HepG2 (cell line): ENCODE results near the gene THRAP3. TPM values are rescaled to one million over a fixed set of nuclear protein-coding genes. Genes with fewer than 3 reads are reported as not detected.

Experiments used
- ATAC-seq: fragments of 200-7000 bp; cut with Tn5 transposase; 3 replicates; pipeline ENCODE4 v1.9.1; 2020; ENCODE audit warnings: mild to moderate bottlenecking, moderate library complexity
- BruUV-seq: library from RNA; stranded (reverse); fragments of 400-500 nt; replicated peaks from 2 replicates; lab custom pipeline; 2021; lab: Mats Ljungman, UMichigan
- CTCF ChIA-PET: fragments of 300-600 bp; formaldehyde crosslinking; extraction: SDS; loops from one replicate; lab custom pipeline; 2021; ENCODE audit warnings: low total read pairs, inconsistent platforms, low intra/inter-chr PET ratio; lab: Yijun Ruan, JAX
- POLR2A ChIA-PET: fragments of 350-600 bp; sonication (Branson Sonifier 250); formaldehyde crosslinking; loops from one replicate; lab custom pipeline; 2020; ENCODE audit warnings: antibody characterized with exemption, inconsistent platforms; lab: Yijun Ruan, JAX
- DNase-seq: peaks from one replicate; pipeline ENCODE4 v3.0.0-alpha.2; 2015; ENCODE audit warnings: low spot score
- FAIRE-seq: peaks from 3 replicates; lab custom pipeline; 2011; peaks lifted over from hg19 to GRCh38; lab: Jason Lieb, UNC
- H2AFZ ChIP-seq: one replicate; pipeline ENCODE4 v1.6.1; 2011; ENCODE audit warnings: low read length, inconsistent platforms
- H3K27ac ChIP-seq: fragments of 300-600 bp; 3 replicates; pipeline ENCODE4 v1.8.0; 2011; ENCODE audit warnings: mixed run types, mild to moderate bottlenecking, mixed read lengths, low read length, inconsistent platforms; ENCODE audit not compliant: insufficient read depth; ENCODE audit errors: extremely low read length
- H3K27me3 ChIP-seq, 2 experiments: fragments of 200-600 bp in 1 of 2; 2 replicates in 1 of 2; 3 replicates in 1 of 2; pipeline versions ENCODE4 v1.6.0 to v1.8.0; 2011; ENCODE audit warnings: low read length in 2 of 2, mild to moderate bottlenecking in 2 of 2, moderate library complexity in 2 of 2, inconsistent platforms in 1 of 2; ENCODE audit not compliant: insufficient read depth in 2 of 2, control insufficient read depth in 1 of 2
- H3K36me3 ChIP-seq, 2 experiments: fragments of 200-600 bp in 1 of 2; replicated peaks in 1 of 2; 2 replicates in 1 of 2; 3 replicates in 1 of 2; pipeline versions ENCODE4 v1.5.1 to v1.8.0; 2011; ENCODE audit warnings: low read length in 2 of 2, inconsistent platforms in 1 of 2; ENCODE audit not compliant: insufficient read depth in 2 of 2, control insufficient read depth in 1 of 2
- H3K4me1 ChIP-seq: 2 replicates; pipeline ENCODE4 v1.5.1; 2012; ENCODE audit warnings: low read length, inconsistent platforms; ENCODE audit not compliant: insufficient read depth
- H3K4me2 ChIP-seq: 2 replicates; pipeline ENCODE4 v1.6.0; 2011; ENCODE audit warnings: low read depth, low read length, inconsistent platforms
- H3K4me3 ChIP-seq, 3 experiments: fragments of 200-600 bp in 1 of 3; sonication (generic), shearing (Covaris generic) in 1 of 3; replicated peaks in 1 of 3; 2 replicates each; pipeline ENCODE4 v1.5.1; 2011 to 2016; ENCODE audit warnings: low read length in 3 of 3, inconsistent platforms in 2 of 3, low read depth in 2 of 3, mild to moderate bottlenecking in 2 of 3, control low read depth in 1 of 3, mixed read lengths in 1 of 3; ENCODE audit not compliant: insufficient read depth in 1 of 3
- H3K79me2 ChIP-seq: one replicate; pipeline ENCODE4 v1.6.1; 2011; ENCODE audit warnings: low read length, inconsistent platforms; ENCODE audit not compliant: insufficient read depth
- H3K9ac ChIP-seq: 2 replicates; pipeline ENCODE4 v1.6.0; 2011; ENCODE audit warnings: mild to moderate bottlenecking, low read depth, low read length, inconsistent platforms; ENCODE audit not compliant: insufficient read depth
- H3K9me3 ChIP-seq: 2 replicates; pipeline ENCODE4 v1.5.1; 2012; ENCODE audit warnings: mild to moderate bottlenecking, low read length
- H4K20me1 ChIP-seq: 2 replicates; pipeline ENCODE4 v1.6.0; 2011; ENCODE audit warnings: inconsistent platforms, mild to moderate bottlenecking, low read length, moderate library complexity; ENCODE audit not compliant: insufficient read depth
- ATRX ChIP-seq: sonication (generic); formaldehyde crosslinking; IDR thresholded peaks from 2 replicates; pipeline ENCODE4 v1.4.0; 2020; ENCODE audit warnings: missing genetic modification reagents, borderline replicate concordance
- JARID2 ChIP-seq: sonication (generic); formaldehyde crosslinking; IDR thresholded peaks from 2 replicates; pipeline ENCODE4 v1.8.1; 2023; ENCODE audit warnings: missing genetic modification reagents, inconsistent platforms; ENCODE audit not compliant: insufficient replicate concordance
- RFX3 ChIP-seq: IDR thresholded peaks from 2 replicates; pipeline ENCODE4 v1.6.1; 2016; ENCODE audit warnings: missing biosample characterization, missing genetic modification reagents
- RNF2 ChIP-seq: fragments of 450-650 bp; conservative IDR thresholded peaks from 2 replicates; pipeline ENCODE4 v1.6.1; 2016; ENCODE audit warnings: low read depth
- TBX3 ChIP-seq: fragments of 450-650 bp; IDR thresholded peaks from 2 replicates; pipeline ENCODE4 v1.6.1; 2017; ENCODE audit warnings: antibody characterized with exemption, mild to moderate bottlenecking, inconsistent platforms, borderline replicate concordance
- TERF1 ChIP-seq: sonication (generic); formaldehyde crosslinking; IDR thresholded peaks from 2 replicates; pipeline ENCODE4 v1.8.0; 2022; ENCODE audit warnings: mild to moderate bottlenecking, missing genetic modification reagents, moderate library complexity
- ZNF143 ChIP-seq: sonication (generic); formaldehyde crosslinking; IDR thresholded peaks from 2 replicates; pipeline ENCODE4 v1.4.0; 2020; ENCODE audit warnings: missing genetic modification reagents
- ZNF17 ChIP-seq: sonication (generic); formaldehyde crosslinking; IDR thresholded peaks from 2 replicates; pipeline ENCODE4 v1.5.0; 2020; ENCODE audit warnings: mild to moderate bottlenecking, missing genetic modification reagents
- ZNF207 ChIP-seq: fragments of 450-650 bp; IDR thresholded peaks from 2 replicates; pipeline ENCODE4 v1.6.1; 2016; ENCODE audit warnings: antibody characterized with exemption, borderline replicate concordance
- ZNF335 ChIP-seq: sonication (generic); formaldehyde crosslinking; IDR thresholded peaks from 2 replicates; pipeline ENCODE4 v1.4.0; 2020; ENCODE audit warnings: missing genetic modification reagents
- ZNF510 ChIP-seq: sonication (generic); formaldehyde crosslinking; IDR thresholded peaks from 2 replicates; pipeline ENCODE4 v1.4.0; 2020; ENCODE audit warnings: low read depth, mild to moderate bottlenecking, missing genetic modification reagents
- ZNF546 ChIP-seq: sonication (generic); formaldehyde crosslinking; conservative IDR thresholded peaks from 2 replicates; pipeline ENCODE4 v1.8.1; 2023; ENCODE audit warnings: mild to moderate bottlenecking, missing genetic modification reagents
- ZSCAN20 ChIP-seq: sonication (generic); formaldehyde crosslinking; IDR thresholded peaks from 2 replicates; pipeline ENCODE4 v1.4.0; 2020; ENCODE audit warnings: missing genetic modification reagents, mild to moderate bottlenecking, borderline replicate concordance
- WGBS: methylation state at CpG from one replicate; pipeline ENCODE4 v1.1.6; 2017; ENCODE audit warnings: low lambda C conversion rate; 5-methylcytosine and 5-hydroxymethylcytosine counted together
- in situ Hi-C: cut with HindIII; loops from 2 replicates; pipeline ENCODE4 v1.10.0; 2017; ENCODE audit warnings: low pct_unique_long_range_greater_than_20kb; ENCODE audit not compliant: extremely low pct_ligation_motif_present
- intact Hi-C: fragments of 100-400 bp; cut with micrococcal nuclease; formaldehyde crosslinking; loops from one replicate; pipeline ENCODE4 v1.10.0; 2022; ENCODE audit not compliant: unreplicated experiment
- polyA plus RNA-seq, 8 experiments: library from polyadenylated mRNA; depleted of rRNA in 3 of 8; stranded (reverse) in 7 of 8; unstranded in 1 of 8; fragments of >200 nt; fragmentation: Illumina TruSeq in 4 of 8; extraction: Trizol in 4 of 8; gene quantifications; 2 replicates each; pipeline versions ENCODE4 v1.2.1 to v1.2.3, GENCODE V29; 2011 to 2016; ENCODE audit warnings: low read depth in 4 of 8, missing spikeins in 1 of 8, mixed read lengths in 1 of 8; ENCODE audit not compliant: insufficient read depth in 1 of 8
- total RNA-seq, 5 experiments: library from RNA; depleted of rRNA; stranded (reverse); fragments of >200 nt; fragmentation: Illumina TruSeq; extraction: Trizol; gene quantifications; 2 replicates each; pipeline ENCODE4 v1.2.3, GENCODE V29; 2016; ENCODE audit warnings: low read depth in 1 of 5
- TF ChIP-seq, protein P1 (sequence below): IDR thresholded peaks from 2 replicates; pipeline ENCODE4 v1.4.0; 2020; ENCODE audit warnings: mild to moderate bottlenecking, missing genetic modification reagents

The THRAP3 gene
- total and polyA plus RNA-seq, 2 of the 13 experiments (the other 11 are each of a cell fraction or from before 2014, with no cell fraction given) = 45.0 to 92.6 TPM

GRCh38 chr1:36175137-36176095 is 48.8 kb upstream of the THRAP3 start:
- in situ Hi-C loops (no loop called here), intact Hi-C loops (no loop called here)
- peaks cover 11 to 45% of the 10 kb centered on the region in 2 experiments; a peak in 4 of 5 replicates for H3K36me3 ChIP-seq
- TF ChIP-seq TBX3 (no peak), ZNF143 (CRISPR knock-in tag) (no peak), RFX3 (CRISPR knock-in tag) (no peak), ZNF546 (CRISPR knock-in tag) (no peak), ZNF17 (CRISPR knock-in tag) (no peak), ZNF335 (CRISPR knock-in tag) (no peak), ATRX (no peak), ZNF207 (no peak), ZSCAN20 (no peak), ZNF510 (CRISPR knock-in tag) (no peak), TERF1 (CRISPR knock-in tag) (no peak), JARID2 (CRISPR knock-in tag) (no peak), RNF2 (no peak)
- TF ChIP-seq, protein P1, sequence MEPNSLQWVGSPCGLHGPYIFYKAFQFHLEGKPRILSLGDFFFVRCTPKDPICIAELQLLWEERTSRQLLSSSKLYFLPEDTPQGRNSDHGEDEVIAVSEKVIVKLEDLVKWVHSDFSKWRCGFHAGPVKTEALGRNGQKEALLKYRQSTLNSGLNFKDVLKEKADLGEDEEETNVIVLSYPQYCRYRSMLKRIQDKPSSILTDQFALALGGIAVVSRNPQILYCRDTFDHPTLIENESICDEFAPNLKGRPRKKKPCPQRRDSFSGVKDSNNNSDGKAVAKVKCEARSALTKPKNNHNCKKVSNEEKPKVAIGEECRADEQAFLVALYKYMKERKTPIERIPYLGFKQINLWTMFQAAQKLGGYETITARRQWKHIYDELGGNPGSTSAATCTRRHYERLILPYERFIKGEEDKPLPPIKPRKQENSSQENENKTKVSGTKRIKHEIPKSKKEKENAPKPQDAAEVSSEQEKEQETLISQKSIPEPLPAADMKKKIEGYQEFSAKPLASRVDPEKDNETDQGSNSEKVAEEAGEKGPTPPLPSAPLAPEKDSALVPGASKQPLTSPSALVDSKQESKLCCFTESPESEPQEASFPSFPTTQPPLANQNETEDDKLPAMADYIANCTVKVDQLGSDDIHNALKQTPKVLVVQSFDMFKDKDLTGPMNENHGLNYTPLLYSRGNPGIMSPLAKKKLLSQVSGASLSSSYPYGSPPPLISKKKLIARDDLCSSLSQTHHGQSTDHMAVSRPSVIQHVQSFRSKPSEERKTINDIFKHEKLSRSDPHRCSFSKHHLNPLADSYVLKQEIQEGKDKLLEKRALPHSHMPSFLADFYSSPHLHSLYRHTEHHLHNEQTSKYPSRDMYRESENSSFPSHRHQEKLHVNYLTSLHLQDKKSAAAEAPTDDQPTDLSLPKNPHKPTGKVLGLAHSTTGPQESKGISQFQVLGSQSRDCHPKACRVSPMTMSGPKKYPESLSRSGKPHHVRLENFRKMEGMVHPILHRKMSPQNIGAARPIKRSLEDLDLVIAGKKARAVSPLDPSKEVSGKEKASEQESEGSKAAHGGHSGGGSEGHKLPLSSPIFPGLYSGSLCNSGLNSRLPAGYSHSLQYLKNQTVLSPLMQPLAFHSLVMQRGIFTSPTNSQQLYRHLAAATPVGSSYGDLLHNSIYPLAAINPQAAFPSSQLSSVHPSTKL = no peak
- H3K9me3 ChIP-seq = no peaks in the 10 kb centered on the region
- no peaks in the 10 kb centered on the region for H3K27me3 ChIP-seq
- DNase-seq = no peak
- ChIA-PET CTCF (no interaction called here), POLR2A (no interaction called here)
- no peak overlapping the region for H3K4me3 ChIP-seq
- no peak for ATAC-seq
- whole genome bisulfite sequencing = 85% methylated on average over 3 of the region's 11 CpGs
- no peak for FAIRE-seq
- no peaks in the 10 kb centered on the region for H3K4me1 ChIP-seq
- H3K79me2 ChIP-seq = no peaks in the 10 kb centered on the region
- H4K20me1 ChIP-seq = no peaks in the 10 kb centered on the region
- H3K4me2 ChIP-seq = no peak overlapping the region
- H3K27ac ChIP-seq = no peak overlapping the region
- no TSS peak for BruUV-seq
- H3K9ac ChIP-seq = no peak overlapping the region
- H2AFZ ChIP-seq = no peak overlapping the region
